Mesenteric fat pad (tissue), 1 donor: ENCODE results near the gene VRK3. TPM values are rescaled to one million over a fixed set of nuclear protein-coding genes. Genes with fewer than 3 reads are reported as not detected.

Source experiments
- DNase-seq: peaks from one replicate; pipeline ENCODE4 v3.0.0-alpha.2; 2020; ENCODE audit warnings: low spot score
- total RNA-seq: library from RNA; stranded (reverse); fragmentation: NEBNext Ultra II Directional; extraction: Animal tissue kit (Norgen Biotek cat#: 25700); gene quantifications from one replicate; pipeline ENCODE4 v1.2.1, GENCODE V29; 2021
- donor health status: DM: yes; HTN: yes; CAD: no.

VRK3 gene
- total RNA-seq, 1 donor from 2014 or later = 27.5 TPM

DNA sequence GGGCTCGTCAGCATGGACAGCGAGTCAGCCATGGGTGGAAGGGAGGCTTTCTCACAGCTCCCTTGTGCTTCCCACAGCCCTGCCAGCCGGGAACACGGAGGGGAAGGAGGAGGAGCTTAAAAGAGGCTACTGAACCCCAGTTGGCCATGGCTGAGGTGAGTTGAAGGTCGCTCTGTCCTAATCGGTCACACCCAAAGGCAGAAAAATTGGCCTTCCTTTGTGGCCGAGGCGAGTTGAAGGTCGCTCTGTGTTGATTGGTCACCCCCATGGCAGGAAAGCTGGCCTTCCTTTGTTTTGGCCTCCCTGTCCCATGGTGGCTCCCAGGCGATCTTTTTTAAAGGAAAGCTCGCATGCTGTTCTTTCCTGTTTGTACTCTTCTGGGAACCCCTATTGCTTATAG lies 5.8 kb upstream of the VRK3 start:
- DNase-seq = no peak

GRCh38 chr19:50030225-50030624 lies 5.1 kb upstream of the VRK3 start:
- DNase-seq = no peak

GRCh38 chr19:50026550-50026906 lies 1.4 kb upstream of the VRK3 start:
- no peak for DNase-seq

DNA sequence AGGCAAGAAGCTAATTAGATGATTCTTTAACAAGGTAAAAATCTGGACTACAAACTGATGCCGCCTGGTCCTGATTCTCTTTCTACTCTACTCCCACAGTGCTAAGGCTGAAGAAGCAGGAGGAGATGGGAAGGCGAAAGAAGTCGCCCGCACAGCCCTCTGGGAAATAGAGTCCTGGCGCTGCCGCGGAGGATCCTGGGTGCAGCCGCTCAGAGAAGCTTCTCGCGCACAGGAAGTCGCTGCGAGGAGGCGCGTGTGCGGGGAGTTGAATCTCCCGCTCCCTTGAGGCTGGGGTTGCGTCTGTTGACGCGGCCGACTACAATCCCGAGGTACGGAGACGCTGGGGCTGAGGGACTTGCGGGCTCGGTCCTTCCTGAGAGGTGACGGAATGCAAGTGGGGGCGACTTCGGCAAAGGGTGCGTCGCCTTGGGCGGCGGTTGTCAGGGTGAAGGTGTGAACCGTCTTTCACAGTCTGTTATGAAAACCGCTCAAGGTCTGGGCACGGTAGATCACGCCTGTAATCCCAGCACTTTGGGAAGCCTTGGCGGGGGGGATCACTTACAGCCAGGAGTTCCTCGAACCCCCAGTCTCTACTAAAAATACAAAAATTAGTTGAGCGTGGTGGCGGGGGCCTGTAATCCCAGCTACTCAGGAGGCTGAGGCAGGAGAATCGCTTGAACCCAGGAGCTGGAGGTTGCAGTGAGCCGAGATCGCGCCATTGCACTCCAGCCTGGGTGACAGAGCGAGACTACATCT lies 800 bp upstream of the VRK3 start, which contains the start of gene ZNF473:
TSS of gene ZNF473 (plus strand) at position 212 of the 756 bp plus-strand sequence. CDS start 5,078 bp downstream, outside the sequence.
- peak; percentile 97 for DNase-seq

GRCh38 chr19:50024719-50025021 lies 502 bp downstream of the VRK3 start:
- no peak for DNase-seq

GRCh38 chr19:50022823-50023222 lies 2.3 kb downstream of the VRK3 start:
- DNase-seq = no peak

DNA sequence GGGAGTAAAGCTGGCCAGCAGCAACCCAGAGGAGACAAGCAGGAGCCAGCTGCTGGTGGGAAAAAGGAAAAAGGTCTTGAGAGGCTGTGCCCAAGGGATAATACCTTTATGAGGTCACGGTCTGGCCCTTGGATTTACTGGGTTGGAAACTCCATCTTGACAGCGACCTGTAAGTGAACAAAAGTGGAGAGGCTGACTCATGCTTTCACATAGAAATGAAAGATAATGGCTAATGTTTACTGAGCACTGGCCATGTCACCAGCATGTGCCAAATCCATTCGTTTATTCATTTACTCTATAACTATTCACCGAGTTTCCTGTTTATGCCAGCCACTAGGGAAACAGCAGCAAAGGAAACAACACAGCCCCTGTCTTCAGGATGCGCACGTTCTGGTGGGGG lies 4.7 kb downstream of the VRK3 start:
- DNase-seq = no peak

DNA sequence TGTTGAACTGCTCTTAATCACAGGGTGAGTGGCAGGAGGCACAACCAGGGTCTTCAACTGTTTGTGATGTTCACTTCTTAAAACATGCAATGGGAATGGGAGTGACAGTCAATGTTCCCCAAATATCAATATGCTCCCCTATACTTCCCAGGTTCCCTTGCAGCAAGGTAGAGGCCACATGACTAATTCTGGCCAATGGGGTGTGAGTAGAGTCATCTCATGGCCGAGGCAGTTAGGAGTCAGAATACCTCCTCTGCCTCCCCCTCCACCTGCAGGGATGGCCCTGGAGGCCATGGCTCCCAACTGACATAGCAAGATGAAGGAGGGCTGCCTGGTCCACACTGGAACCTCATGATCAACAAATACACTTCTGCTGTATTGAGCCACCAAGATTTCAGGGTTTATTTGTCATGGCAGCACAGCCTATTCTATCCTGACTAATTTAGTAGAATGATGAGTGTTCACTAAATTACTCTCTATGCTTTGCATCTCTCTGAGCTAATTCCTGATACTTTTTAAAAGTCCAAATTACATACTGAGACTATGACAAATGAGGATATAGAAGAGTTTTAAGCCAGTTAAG lies 8.9 kb downstream of the VRK3 start:
- DNase-seq = no peak

DNA sequence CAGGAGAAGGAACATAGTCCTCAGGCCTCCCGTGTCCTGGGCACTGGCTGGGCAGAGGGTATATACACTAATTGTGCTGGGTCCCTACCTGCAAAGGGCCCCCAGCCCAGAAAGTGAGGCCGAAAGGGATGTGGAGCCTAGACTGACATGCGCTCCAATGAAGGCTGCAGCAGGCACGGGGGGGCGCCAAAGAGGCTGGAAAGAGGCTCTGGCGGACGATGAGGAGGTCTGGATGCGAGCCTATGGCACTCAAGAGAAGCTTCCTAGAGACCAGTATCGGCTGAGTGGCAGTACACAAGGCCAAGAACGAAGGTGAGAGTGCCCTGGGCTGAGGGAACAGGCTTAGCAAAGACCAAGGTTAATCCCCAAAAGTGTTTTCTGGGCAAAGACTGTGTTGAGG lies 16.6 kb downstream of the VRK3 start:
- no peak for DNase-seq

DNA sequence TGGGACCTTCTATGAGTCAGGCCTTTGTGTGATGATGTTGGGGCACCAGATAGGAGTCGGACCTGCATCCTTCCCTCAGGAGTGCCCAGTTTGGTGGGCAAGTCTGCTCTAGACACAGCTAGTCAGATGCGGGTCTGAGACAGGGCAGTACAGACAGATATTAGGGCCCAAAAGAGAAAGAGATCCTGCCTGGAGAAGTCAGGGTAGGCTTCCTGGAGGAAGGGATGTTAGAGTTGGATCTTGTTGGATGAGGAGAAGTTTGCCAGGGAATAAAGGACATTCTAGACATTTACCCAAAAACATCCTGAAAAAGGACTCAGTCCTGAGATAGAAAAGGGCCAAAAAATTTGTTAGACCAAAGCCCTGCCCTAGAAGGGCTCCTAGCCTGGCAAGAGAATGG lies 17.2 kb downstream of the VRK3 start:
- DNase-seq = no peak

- no peak for DNase-seq
Observed at GRCh38 chr19:50007170-50007569, 18.0 kb downstream of the VRK3 start.

DNA sequence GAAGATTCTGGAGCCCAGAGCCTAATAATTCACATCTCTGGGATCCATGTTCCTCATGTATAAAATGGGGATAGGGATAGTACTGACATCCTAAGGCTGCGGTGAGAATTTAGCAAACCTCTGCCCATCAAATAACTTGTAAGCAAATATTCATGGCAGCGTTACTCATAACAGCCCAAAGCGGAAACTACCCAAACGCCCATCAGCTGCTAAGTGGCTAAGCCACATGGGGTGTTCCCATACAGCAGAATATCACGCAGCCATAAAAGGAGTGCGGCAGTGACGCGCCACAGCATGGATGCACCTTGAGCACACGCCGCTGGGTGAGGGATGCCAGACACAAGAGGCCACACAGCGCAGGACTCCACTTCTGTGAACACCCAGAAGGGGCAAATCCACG lies 19.7 kb downstream of the VRK3 start:
- no peak for DNase-seq

- DNase-seq = no peak
Observed at GRCh38 chr19:50003810-50004419, 21.3 kb downstream of the VRK3 start.

DNA sequence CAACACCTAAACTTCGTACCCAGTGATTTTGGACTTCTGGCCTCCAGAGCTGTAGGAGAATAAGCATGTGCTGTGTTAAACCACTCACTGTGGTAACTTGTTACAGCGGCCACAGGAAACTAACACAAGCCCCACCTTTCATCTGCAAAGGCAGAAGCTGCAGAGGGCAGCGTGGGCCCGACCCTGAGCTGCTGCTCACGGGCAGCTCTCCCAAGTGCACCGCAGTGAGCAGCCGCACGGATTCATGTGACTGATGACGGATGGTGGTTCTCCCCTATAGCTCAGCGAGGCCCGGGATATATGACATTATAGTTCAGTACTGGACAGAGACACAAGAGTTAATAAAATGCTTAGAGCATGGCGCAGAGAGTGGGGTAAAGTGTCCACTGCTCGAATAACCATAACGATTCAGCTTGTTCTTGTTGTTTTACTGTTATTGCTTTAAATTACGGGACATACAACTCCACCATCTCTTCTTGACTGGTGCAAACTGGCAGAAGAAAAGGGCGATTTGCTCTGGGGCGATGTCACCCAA lies 21.9 kb downstream of the VRK3 start:
- DNase-seq = no peak

- DNase-seq = no peak
Observed at GRCh38 chr19:50002386-50002960, 22.7 kb downstream of the VRK3 start.

DNA sequence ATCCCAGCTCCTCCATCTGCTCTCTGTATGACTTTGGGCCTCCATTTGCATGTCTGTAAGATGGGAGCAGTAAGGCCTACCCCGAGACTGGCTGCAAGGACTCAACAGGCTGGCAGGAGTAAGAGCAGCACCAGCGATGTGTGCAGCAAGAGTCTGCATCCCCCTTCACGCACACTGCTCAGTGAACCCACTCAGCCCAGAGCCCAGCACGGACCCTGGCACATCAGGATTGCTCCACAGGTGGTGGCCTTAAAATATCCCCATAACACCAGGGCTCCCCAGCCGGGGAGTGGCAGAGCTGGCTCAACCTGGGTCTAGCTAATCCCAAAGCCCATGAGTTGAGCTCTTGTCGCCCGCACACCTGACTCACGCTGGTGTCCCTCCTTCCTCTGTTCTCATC lies 23.4 kb downstream of the VRK3 start:
- DNase-seq = no peak

- DNase-seq = no peak
Observed at GRCh38 chr19:50000841-50001557, 24.2 kb downstream of the VRK3 start.

DNA sequence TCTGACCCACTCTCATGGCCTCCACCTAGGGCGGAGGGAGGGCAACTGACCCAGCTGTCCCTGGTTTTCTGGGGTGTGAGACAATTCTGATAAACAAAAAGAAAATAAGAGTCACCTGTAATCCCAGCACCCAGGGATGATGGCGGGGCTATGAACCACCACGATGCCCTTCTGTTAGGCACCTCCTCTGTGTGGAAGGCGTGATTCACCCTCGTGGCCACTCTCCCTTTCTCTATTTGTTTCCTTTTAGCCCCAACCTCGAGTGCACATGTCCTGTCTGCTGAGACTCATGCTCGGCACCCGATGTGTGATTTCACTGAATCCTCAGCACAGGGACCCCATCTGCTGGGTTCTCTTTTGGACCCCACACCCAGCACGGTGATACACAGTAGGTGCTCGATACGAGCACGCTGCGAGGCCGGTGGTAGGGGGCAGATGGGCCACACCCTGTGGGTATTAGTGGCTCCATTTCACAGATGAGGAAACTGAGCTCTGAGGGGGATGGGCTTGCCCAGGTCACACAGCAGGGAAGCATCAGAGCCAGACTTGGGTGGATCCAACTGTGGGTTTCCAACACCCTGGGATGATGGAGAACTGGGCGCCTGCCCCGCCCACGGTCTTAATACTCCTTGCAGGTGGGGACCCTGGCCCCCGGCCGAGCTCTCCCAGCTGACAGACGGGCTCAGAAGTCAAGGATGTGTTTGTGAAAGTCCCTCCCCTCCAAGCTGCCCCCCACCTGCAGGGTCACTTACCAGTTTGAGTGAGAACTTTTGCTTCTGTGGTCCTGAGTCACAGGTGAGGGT lies 24.9 kb downstream of the VRK3 start:
- DNase-seq = no peak

DNA sequence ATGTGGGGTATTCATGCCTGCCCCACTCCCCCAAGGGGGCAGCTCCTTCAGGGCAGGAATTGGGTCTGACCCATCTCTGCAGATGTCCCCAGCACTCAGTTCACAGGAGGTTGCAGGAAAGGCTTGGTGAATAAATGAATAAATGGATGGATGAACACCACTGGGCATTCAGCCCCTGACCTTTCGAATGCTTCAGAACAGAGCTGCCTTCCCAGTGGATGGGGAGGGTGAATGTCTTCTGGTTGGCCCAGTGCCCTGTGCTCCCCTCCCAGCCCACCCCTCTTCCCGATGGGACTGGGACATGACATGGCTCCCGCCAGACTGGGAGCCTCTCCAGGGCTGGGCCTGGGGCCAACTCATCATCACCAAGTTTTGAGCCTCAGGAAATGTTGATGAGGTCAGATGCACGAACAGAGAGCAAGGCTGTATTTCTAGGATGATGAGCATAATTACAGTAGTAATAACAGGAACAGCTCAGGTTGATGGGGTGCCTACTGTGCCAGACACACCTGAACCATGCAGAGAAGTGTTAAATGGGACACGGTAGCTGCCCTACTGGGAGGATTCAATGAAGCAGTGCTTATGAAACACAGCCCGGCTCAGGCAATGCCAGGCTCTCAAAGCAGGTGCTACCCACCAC lies 25.7 kb downstream of the VRK3 start:
- no peak for DNase-seq

GRCh38 chr19:49997709-49998108 lies 27.5 kb downstream of the VRK3 start:
- no peak for DNase-seq
